Thyroid gland (tissue), 4 donors: ENCODE data around the gene RWDD1. TPM values are rescaled to one million over a fixed set of nuclear protein-coding genes. Genes with fewer than 3 reads are reported as not detected.
A peak's percentile ranks its signal among the peaks of the same experiment; 100 is the strongest.

Experiments
- DNase-seq, 2 donors: peaks; one replicate each; pipeline ENCODE4 v3.0.0-alpha.2; 2019
- H3K27ac ChIP-seq, 3 donors: fragments of 200-600 bp; sonication (generic); 1 replicate in 2 of 3; 2 replicates in 1 of 3; pipeline ENCODE4 v1.5.1; 2016 to 2019; ENCODE audit warnings: mild to moderate bottlenecking in 1 of 3, moderate library complexity in 1 of 3
- H3K27me3 ChIP-seq: fragments of 200-600 bp; sonication (generic); one replicate; pipeline ENCODE4 v1.5.1; 2019
- H3K36me3 ChIP-seq, 2 donors: fragments of 200-600 bp; sonication (generic); one replicate each; pipeline ENCODE4 v1.5.1; 2016 to 2019
- H3K4me1 ChIP-seq, 2 donors: fragments of 200-600 bp; sonication (generic); one replicate each; pipeline ENCODE4 v1.5.1; 2017 to 2019
- H3K4me3 ChIP-seq, 3 donors: fragments of 200-600 bp; sonication (generic); replicated peaks in 1 of 3; 1 replicate in 2 of 3; 2 replicates in 1 of 3; pipeline ENCODE4 v1.5.1; 2016; ENCODE audit warnings: mild to moderate bottlenecking in 1 of 3
- H3K9me3 ChIP-seq: fragments of 200-600 bp; sonication (generic); one replicate; pipeline ENCODE4 v1.5.1; 2017
- CTCF ChIP-seq, 6 experiments: fragments of 200-600 bp in 3 of 6; fragments of 450-650 bp in 3 of 6; sonication (generic) in 3 of 6; IDR thresholded peaks; one replicate each; pipeline ENCODE4 v1.5.1; 2016 to 2019; ENCODE audit warnings: antibody characterized with exemption in 6 of 6, mild to moderate bottlenecking in 2 of 6, inconsistent platforms in 1 of 6, moderate library complexity in 1 of 6
- POLR2A ChIP-seq, 2 donors: fragments of 450-650 bp; IDR thresholded peaks; one replicate each; pipeline ENCODE4 v1.6.1; 2017; ENCODE audit warnings: antibody characterized with exemption in 2 of 2, mild to moderate bottlenecking in 2 of 2, moderate library complexity in 1 of 2
- WGBS, 2 donors: methylation state at CpG; one replicate each; pipeline ENCODE4 v1.1.5; 2017; 5-methylcytosine and 5-hydroxymethylcytosine counted together
- intact Hi-C: fragments of 100-400 bp; cut with DNase I; formaldehyde crosslinking; loops from one replicate; pipeline ENCODE4 v1.15.1; 2023
- total RNA-seq, 4 donors: library from RNA; depleted of rRNA; stranded (reverse); fragments of >200 nt; gene quantifications; one replicate each; pipeline ENCODE4 v1.2.3, GENCODE V29; 2016

Gene RWDD1
- total RNA-seq, 4 donors from 2014 or later = 42.0 to 71.2 (median 48.5) TPM

- H3K4me3 ChIP-seq = no peak overlapping the region
- no peak for TF ChIP-seq POLR2A (IDR thresholded peaks at IDR 0.05)
- TF ChIP-seq CTCF (IDR thresholded peaks at IDR 0.05) = no peak
- H3K27ac ChIP-seq = no peak overlapping the region
- H3K36me3 ChIP-seq = no peaks in the 10 kb centered on the region
- peaks cover 18 to 19% of the 10 kb centered on the region in 2 donors for H3K4me1 ChIP-seq
- H3K27me3 ChIP-seq = no peaks in the 10 kb centered on the region
- H3K9me3 ChIP-seq = no peaks in the 10 kb centered on the region
- intact Hi-C loops = loop anchor here (10.0 kb wide), 1 partner anchor 284 kb away; no protein-coding TSS in a partner anchor
- WGBS, 2 donors = 67 to 71% methylated on average over 7 of the region's 7 CpGs
- no peak for DNase-seq
These were observed 2.2 kb upstream of the RWDD1 start for GRCh38 chr6:116568821-116569755.

GRCh38 chr6:116571683-116572000 lies 338 bp downstream of the RWDD1 start:
- no peak for TF ChIP-seq CTCF (IDR thresholded peaks at IDR 0.05)
- TF ChIP-seq POLR2A (IDR thresholded peaks at IDR 0.05) = no peak
- WGBS, 2 donors = 0% methylated on average over 12 of the region's 12 CpGs
- no peak for DNase-seq
- intact Hi-C loops = no loop called here
- Histone ChIP-seq H3K4me1 (peaks cover 18 to 19% of the 10 kb centered on the region in 2 donors), H3K27me3 (no peaks in the 10 kb centered on the region), H3K27ac (peak overlapping the region; percentile 76 to 88 (median 83)), H3K9me3 (no peaks in the 10 kb centered on the region), H3K36me3 (no peaks in the 10 kb centered on the region), H3K4me3 (peak overlapping the region; percentile 29 to 77 (median 71))

- Histone ChIP-seq H3K27me3 (no peaks in the 10 kb centered on the region), H3K9me3 (no peaks in the 10 kb centered on the region), H3K4me1 (peaks cover 18 to 19% of the 10 kb centered on the region in 2 donors), H3K27ac (peak overlapping the region; percentile 76 to 88 (median 83)), H3K36me3 (no peaks in the 10 kb centered on the region), H3K4me3 (peak overlapping the region; percentile 29 to 77 (median 71))
- TF ChIP-seq CTCF (IDR thresholded peaks at IDR 0.05) = no peak
- no peak for TF ChIP-seq POLR2A (IDR thresholded peaks at IDR 0.05)
- intact Hi-C loops = no loop called here
- WGBS, 2 donors = 6 to 8% methylated on average over 7 of the region's 7 CpGs
- DNase-seq = peak; percentile 21 to 26
These were observed 858 bp downstream of the RWDD1 start for GRCh38 chr6:116572162-116572561.

GRCh38 chr6:116575227-116575626 lies 3.9 kb downstream of the RWDD1 start:
- no peaks in the 10 kb centered on the region for H3K36me3 ChIP-seq
- H3K9me3 ChIP-seq = no peaks in the 10 kb centered on the region
- TF ChIP-seq POLR2A (IDR thresholded peaks at IDR 0.05) (no peak), CTCF (IDR thresholded peaks at IDR 0.05) (no peak)
- WGBS, 2 donors = 97 to 100% methylated on average over 2 of the region's 2 CpGs
- intact Hi-C loops = no loop called here
- H3K27me3 ChIP-seq = no peaks in the 10 kb centered on the region
- H3K27ac ChIP-seq = no peak overlapping the region
- H3K4me3 ChIP-seq = no peak overlapping the region
- H3K4me1 ChIP-seq = peaks cover 15% of the 10 kb centered on the region in 2 donors
- no peak for DNase-seq

- peaks cover 8 to 11% of the 10 kb centered on the region in 2 donors for H3K4me1 ChIP-seq
- intact Hi-C loops = no loop called here
These were observed 6.2 kb downstream of the RWDD1 start for GRCh38 chr6:116577486-116577885.

More at GRCh38 chr6:116577486-116577885, 6.2 kb downstream of the RWDD1 start:
- no peak for DNase-seq
- no peak overlapping the region for H3K4me3 ChIP-seq
- 82 to 89% methylated on average over 5 of the region's 5 CpGs for WGBS, 2 donors
- no peaks in the 10 kb centered on the region for H3K27me3 ChIP-seq
- H3K36me3 ChIP-seq = no peaks in the 10 kb centered on the region
- no peak for TF ChIP-seq POLR2A (IDR thresholded peaks at IDR 0.05)
- TF ChIP-seq CTCF (IDR thresholded peaks at IDR 0.05) = no peak
- no peak overlapping the region for H3K27ac ChIP-seq
- no peaks in the 10 kb centered on the region for H3K9me3 ChIP-seq
